Fibroblast of mammary gland (primary cell): ENCODE data around the gene TK1.

Experiments used
- DNase-seq: peaks from one replicate; pipeline ENCODE4 v3.0.0-alpha.2; 2010; ENCODE audit warnings: low read depth
- H3K4me3 ChIP-seq: 2 replicates; pipeline ENCODE4 v1.5.1; 2011; ENCODE audit warnings: low read depth, mild to moderate bottlenecking, low read length, moderate library complexity; ENCODE audit not compliant: control insufficient read depth
- TF ChIP-seq, protein P1 (sequence below): conservative IDR thresholded peaks from 2 replicates; pipeline ENCODE4 v1.5.1; 2011; ENCODE audit warnings: low read depth, low read length, inconsistent platforms; ENCODE audit not compliant: control insufficient read depth, insufficient read depth

TK1 gene

DNA sequence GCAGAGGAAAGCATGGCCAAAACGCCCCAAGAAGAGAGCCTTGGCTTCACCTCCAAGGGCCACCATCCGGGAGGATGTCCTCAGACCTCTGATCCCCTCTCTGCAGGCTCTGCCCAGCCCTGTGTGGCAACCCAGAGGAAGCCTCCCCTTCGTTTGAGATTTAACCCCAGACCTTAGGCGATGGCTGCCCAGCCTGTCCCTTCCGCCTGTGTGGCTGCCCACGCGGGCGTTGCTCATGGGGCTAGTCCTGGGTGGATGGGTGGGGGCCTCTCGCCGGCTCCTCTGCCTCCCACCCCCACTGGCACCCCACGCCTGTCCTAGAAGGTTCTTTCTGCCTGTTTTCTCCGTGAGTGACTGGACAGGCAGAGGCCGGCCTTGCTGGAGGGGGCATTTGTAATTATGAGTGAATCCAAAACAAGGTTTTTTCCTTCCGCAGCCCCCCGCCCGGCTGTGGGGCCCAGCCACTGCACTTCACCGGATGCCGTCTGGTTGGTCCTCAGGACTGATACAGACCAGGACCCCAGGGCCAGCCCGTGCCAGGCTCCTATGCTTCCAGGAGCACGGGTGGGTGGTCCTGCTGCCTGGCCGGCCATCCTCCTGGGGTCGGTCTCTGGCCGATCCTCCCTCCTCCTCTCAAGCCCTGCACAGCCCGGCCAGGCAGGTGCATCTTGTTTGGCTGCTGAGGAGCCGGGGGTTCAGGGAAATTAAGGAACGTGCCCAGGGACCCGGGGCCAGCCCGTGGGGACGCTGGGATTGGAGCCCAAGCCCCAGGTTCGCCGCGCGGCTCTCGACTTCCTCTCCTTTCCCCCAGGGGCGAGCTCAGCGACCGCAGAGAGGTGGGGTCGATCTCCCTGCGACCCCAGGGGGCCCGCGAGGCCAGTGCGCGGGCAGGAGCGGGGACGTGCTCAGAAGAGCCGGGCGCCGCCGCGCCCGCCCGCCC, 44.4 kb upstream of the TK1 start, which contains the start of gene TMEM235:
TSS of gene TMEM235 (plus strand) at position 636 of the 940 bp plus-strand sequence. CDS start 393 bp downstream, outside the sequence.
- H3K4me3 ChIP-seq: no peak within 1 kb of the TSS
- TF ChIP-seq, protein P1, sequence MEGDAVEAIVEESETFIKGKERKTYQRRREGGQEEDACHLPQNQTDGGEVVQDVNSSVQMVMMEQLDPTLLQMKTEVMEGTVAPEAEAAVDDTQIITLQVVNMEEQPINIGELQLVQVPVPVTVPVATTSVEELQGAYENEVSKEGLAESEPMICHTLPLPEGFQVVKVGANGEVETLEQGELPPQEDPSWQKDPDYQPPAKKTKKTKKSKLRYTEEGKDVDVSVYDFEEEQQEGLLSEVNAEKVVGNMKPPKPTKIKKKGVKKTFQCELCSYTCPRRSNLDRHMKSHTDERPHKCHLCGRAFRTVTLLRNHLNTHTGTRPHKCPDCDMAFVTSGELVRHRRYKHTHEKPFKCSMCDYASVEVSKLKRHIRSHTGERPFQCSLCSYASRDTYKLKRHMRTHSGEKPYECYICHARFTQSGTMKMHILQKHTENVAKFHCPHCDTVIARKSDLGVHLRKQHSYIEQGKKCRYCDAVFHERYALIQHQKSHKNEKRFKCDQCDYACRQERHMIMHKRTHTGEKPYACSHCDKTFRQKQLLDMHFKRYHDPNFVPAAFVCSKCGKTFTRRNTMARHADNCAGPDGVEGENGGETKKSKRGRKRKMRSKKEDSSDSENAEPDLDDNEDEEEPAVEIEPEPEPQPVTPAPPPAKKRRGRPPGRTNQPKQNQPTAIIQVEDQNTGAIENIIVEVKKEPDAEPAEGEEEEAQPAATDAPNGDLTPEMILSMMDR: no peak
- no peak for DNase-seq

DNA sequence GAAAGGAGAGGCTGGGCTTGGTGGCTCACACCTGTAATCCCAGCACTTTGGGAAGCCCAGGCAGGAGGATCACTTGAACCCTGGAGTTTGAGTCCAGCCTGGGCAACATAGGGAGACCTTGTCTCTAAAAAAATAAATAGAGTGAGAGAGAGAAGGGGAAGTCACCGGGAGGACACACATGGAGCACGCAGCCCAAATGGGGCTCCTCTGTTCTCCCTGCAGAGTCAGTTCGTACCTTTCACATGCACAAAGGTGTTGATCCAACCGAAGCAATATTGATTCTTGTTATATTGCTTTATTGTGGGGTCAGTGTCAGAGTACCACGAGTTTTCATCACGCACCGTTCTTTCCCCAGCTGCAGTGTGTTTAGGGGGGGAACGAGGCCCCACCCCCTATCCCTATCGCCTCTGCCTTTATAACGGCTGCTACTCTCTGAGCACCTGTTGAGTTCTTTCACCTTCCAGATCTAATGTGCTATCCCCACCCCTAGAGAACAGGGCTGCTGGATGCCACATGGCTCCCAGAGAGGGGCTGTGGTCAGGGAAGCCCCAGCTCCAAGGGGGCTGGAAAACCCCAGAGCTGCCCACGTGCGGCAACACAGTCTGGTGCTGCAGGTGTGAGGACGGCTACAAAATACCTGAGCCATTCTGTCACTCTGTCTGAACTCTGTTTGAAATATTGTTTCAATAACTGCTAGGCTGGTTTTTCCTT, 43.6 kb upstream of the TK1 start:
- H3K4me3 ChIP-seq: no peak overlapping the region
- TF ChIP-seq, protein P1: no peak
- DNase-seq: no peak

DNA sequence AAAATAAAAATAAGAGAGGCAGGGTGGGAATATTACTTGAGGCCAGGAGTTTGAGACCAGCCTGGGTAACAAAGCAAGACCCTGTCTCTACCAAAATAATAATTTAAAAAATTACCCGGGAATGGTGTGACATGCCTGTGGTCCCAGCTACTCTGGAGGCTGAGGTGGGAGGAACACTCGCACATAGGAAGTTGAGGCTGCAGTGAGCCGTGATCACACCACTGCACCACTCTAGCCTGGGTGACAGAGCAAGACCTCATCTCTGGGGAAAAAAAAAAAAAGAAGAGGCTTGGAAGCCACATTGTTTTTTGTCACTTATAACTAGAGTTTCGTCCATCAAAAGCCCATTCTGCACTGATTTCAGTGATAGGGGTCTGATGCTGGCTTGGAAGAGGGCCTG, 41.3 kb upstream of the TK1 start:
- TF ChIP-seq, protein P1: no peak
- H3K4me3 ChIP-seq: no peak overlapping the region
- no peak for DNase-seq

DNA sequence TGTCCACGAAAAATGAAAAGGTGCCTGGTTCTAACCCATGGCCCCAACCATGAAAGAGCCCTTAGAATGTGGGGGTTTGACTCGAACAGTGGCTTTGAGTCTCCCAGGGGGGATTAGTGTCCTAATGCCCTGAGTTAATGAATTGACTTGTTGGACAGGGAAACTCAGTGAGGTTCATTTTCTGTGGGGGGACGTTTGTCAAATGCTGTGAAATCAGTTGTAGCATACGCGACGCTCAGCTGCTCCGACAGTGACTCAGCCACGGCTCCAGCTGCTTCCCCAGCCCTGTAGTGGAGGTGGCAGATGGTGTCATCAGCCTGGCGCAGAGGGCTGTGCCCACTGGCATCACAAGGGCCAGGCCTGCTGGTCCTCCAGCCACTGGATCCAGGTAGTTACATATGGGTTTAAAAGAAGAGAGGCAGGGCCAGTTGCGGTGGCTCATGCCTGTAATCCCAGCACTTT, 40.6 kb upstream of the TK1 start:
- no peak overlapping the region for H3K4me3 ChIP-seq
- DNase-seq: no peak
- TF ChIP-seq, protein P1: no peak

DNA sequence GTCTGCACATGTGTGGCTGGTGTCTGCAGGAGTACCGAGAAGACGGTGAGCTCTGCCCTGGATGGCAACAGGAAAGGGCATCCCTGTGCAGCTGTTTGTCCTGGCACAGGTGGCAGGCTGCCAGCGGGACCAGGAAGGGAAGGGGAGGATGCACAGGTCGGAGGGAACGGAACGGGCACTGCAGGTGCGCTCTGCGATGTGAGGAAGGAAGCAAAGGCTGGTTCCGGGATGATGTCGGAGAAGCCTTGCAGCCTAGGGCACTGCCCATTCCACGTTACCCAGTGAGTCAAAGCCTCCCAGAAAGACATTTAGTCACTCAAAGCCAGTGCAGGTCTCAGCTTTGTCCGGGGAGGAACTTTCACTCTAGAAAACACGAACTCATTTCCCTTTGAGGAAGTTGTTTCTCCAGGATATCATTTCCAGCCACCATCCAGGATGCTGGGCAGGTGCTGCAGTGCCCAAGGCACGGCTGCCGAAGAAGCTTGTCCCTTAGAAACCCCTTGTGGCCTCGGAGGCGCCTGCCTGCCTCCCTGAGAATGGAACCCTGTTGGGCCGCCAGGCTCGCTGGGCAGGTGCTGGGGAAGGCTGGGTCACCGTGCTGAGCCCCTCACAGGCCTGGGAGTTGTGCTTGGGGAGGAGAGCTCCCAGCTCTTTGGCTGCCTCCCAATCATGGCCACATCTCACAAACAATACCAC, 40.1 kb upstream of the TK1 start:
- no peak overlapping the region for H3K4me3 ChIP-seq
- no peak for DNase-seq
- TF ChIP-seq, protein P1: no peak

DNA sequence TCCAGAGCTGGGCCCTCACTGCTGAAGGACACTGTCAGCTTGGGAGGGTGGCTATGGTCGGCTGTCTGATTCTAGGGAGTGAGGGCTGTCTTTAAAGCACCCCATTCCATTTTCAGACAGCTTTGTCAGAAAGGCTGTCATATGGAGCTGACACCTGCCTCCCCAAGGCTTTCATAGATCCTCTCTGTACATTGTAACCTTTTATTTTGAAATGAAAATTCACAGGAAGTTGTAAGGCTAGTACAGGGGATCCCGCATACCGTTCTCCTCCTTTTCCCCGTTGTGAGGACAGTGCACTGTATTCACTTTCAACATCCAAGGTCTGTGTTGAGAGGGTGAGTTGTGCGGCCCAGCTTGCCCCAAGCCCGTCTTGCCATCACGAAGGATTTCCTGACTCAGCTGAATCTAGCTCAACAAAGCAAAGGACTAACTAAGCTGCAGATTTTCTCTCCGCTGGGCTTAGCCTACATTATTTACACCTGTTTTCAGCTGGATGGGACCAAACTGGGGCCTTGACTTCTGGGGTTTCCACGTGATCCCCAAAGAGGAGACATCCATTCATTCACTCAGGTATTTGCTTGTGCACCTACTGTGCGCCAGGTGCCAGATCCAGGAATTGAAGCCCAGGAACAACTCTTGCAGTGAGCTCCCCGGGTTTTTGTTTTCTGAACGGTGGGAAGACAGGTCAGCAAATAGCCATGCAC, 39.4 kb upstream of the TK1 start:
- no peak overlapping the region for H3K4me3 ChIP-seq
- TF ChIP-seq, protein P1: no peak
- DNase-seq: no peak
